Fibroblast of lung (primary cell): ENCODE data around the gene MAP3K1.

Experiments used
- EZH2 ChIP-seq: IDR thresholded peaks from 2 replicates; pipeline ENCODE4 v1.5.1; 2012; ENCODE audit warnings: low read length, control low read depth, mild to moderate bottlenecking; ENCODE audit errors: missing control alignments
- TF ChIP-seq, protein P1 (sequence below), 2 donors: IDR thresholded peaks in 1 of 2; conservative IDR thresholded peaks in 1 of 2; 1 replicate in 1 of 2; 2 replicates in 1 of 2; pipeline ENCODE4 v1.5.1; 2011 to 2012; ENCODE audit warnings: low read length in 2 of 2, control low read depth in 1 of 2, inconsistent platforms in 1 of 2, low read depth in 1 of 2, mild to moderate bottlenecking in 1 of 2

DNA sequence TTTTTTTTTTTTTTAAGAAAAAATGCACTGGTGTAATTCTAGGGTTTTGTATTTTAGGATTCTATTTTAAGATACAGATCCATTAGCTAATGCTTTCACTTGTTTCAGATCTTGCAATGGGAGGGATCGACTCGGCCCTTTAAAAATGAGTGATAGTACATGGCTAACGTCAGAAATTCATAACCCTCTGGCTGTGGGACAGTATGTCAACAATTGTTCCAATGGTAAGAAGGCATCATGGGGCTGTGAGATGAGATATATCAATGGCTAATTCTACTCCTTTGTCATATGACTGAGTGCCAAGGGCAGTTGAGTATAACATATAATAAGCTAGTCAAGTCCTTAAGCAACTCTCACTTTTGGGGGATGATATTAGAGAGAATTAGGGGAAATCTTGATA lies 98.4 kb downstream of the MAP3K1 start:
- TF ChIP-seq, protein P1, sequence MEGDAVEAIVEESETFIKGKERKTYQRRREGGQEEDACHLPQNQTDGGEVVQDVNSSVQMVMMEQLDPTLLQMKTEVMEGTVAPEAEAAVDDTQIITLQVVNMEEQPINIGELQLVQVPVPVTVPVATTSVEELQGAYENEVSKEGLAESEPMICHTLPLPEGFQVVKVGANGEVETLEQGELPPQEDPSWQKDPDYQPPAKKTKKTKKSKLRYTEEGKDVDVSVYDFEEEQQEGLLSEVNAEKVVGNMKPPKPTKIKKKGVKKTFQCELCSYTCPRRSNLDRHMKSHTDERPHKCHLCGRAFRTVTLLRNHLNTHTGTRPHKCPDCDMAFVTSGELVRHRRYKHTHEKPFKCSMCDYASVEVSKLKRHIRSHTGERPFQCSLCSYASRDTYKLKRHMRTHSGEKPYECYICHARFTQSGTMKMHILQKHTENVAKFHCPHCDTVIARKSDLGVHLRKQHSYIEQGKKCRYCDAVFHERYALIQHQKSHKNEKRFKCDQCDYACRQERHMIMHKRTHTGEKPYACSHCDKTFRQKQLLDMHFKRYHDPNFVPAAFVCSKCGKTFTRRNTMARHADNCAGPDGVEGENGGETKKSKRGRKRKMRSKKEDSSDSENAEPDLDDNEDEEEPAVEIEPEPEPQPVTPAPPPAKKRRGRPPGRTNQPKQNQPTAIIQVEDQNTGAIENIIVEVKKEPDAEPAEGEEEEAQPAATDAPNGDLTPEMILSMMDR (conservative IDR thresholded peaks at IDR 0.05 in 1 of 2, IDR thresholded peaks at IDR 0.05 in 1 of 2; ENCODE audit: low read depth in 1 of 2, low read length in 2 of 2) = no peak
- no peak for TF ChIP-seq EZH2
